SU-DHL-6 (cell line): ENCODE results near the gene PTPRN2.

ENCODE experiments used
- EZH2phosphoT487 ChIP-seq: fragments of 200-600 bp; sonication (generic), shearing (Covaris generic); conservative IDR thresholded peaks from 2 replicates; pipeline ENCODE4 v1.6.1; 2018; ENCODE audit warnings: mild to moderate bottlenecking, antibody characterized with exemption, low read length, moderate library complexity, mixed read lengths
- TF ChIP-seq, protein P1 (sequence below): fragments of 200-600 bp; sonication (generic); IDR thresholded peaks from one replicate; pipeline ENCODE4 v1.5.1; 2017; ENCODE audit warnings: antibody characterized with exemption, mild to moderate bottlenecking, low read length, moderate library complexity; ENCODE audit not compliant: insufficient read depth, poor library complexity, severe bottlenecking

DNA sequence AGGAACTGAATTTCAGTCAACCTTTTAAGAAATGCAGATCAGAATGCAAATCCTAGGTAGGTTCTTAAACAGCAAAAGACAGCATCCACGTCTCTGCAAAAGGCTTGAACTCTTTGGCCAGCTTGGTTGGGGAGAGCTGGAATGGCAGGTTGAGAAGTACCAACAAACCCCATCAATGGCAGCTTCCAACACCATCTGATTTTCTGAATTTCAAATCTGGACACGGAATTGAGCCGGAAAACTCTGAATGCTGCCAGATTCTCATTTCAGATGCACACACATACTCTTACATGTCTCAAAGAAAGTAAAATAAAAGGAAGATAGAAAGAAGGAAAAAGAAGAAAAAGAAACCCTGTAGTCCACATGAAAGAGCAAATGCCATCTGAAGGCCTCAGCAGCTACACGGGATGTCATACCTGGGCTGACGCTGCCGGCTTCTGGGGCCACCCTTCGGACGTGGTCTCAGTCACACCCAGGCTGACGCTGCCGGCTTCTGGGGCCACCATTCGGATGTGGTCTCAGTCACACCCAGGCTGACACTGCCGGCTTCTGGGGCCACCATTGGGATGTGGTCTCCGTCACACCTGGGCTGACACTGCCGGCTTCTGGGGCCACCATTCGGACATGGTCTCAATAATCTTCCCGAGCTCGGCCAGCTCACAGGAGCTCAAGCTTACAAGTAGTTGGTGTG lies 165.3 kb downstream of the PTPRN2 start:
- TF ChIP-seq, protein P1, sequence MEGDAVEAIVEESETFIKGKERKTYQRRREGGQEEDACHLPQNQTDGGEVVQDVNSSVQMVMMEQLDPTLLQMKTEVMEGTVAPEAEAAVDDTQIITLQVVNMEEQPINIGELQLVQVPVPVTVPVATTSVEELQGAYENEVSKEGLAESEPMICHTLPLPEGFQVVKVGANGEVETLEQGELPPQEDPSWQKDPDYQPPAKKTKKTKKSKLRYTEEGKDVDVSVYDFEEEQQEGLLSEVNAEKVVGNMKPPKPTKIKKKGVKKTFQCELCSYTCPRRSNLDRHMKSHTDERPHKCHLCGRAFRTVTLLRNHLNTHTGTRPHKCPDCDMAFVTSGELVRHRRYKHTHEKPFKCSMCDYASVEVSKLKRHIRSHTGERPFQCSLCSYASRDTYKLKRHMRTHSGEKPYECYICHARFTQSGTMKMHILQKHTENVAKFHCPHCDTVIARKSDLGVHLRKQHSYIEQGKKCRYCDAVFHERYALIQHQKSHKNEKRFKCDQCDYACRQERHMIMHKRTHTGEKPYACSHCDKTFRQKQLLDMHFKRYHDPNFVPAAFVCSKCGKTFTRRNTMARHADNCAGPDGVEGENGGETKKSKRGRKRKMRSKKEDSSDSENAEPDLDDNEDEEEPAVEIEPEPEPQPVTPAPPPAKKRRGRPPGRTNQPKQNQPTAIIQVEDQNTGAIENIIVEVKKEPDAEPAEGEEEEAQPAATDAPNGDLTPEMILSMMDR = no peak
- TF ChIP-seq EZH2phosphoT487 = no peak
